Measurements from ENCODE around the gene BAIAP3. TPM values are rescaled to one million over a fixed set of nuclear protein-coding genes. Genes with fewer than 3 reads are reported as not detected.

Gene BAIAP3
- polyA plus RNA-seq, 3 donors = 5.9 to 7.8 (median 7.0) TPM

GRCh38 chr16:1389762-1390161 is 56.3 kb downstream of the BAIAP3 start:
- DNase-seq = no peak

GRCh38 chr16:1390239-1390779 is 56.9 kb downstream of the BAIAP3 start:
- no peak for DNase-seq

GRCh38 chr16:1392826-1393225 is 59.4 kb downstream of the BAIAP3 start:
- no peak for DNase-seq

GRCh38 chr16:1393613-1394176 is 60.2 kb downstream of the BAIAP3 start:
- DNase-seq = no peak

- no peak for DNase-seq
Measured at GRCh38 chr16:1394367-1394951, 61.0 kb downstream of the BAIAP3 start.

GRCh38 chr16:1395444-1396031 is 62.1 kb downstream of the BAIAP3 start:
- DNase-seq = no peak

- no peak for DNase-seq
Measured at GRCh38 chr16:1397779-1398178, 64.3 kb downstream of the BAIAP3 start.

- no peak for DNase-seq
Measured at GRCh38 chr16:1398351-1398750, 64.9 kb downstream of the BAIAP3 start.

Other genes with a start within 250 kb of the BAIAP3 start
- under 1 TPM in 1 of 3 donors, not detected in 2; 0.06 TPM for gene C1QTNF8, start 237.4 kb upstream of the BAIAP3 start, polyA plus RNA-seq (ENCODE audit: insufficient read length in 3 of 3)
- 10 to 100 TPM; 27.6 to 32.8 (median 28.7) TPM for gene CACNA1H, start 180.5 kb upstream of the BAIAP3 start, polyA plus RNA-seq (ENCODE audit: insufficient read length in 3 of 3)
- gene TPSG1, start 108.4 kb upstream of the BAIAP3 start, polyA plus RNA-seq (ENCODE audit: insufficient read length in 3 of 3) = 1 to 10 TPM in 2 of 3 donors, under 1 TPM in 1; 0.93 to 2.3 (median 1.1) TPM
- under 1 TPM in 2 of 3 donors, not detected in 1; 0.19 to 0.22 TPM for gene TPSB2, start 103.5 kb upstream of the BAIAP3 start, polyA plus RNA-seq (ENCODE audit: insufficient read length in 3 of 3)
- gene TPSAB1, start 92.9 kb upstream of the BAIAP3 start, polyA plus RNA-seq (ENCODE audit: insufficient read length in 3 of 3) = under 1 TPM in 1 of 3 donors, not detected in 2; 0.38 TPM
- under 1 TPM in 1 of 3 donors, not detected in 2; 0.32 TPM for gene TPSD1, start 77.6 kb upstream of the BAIAP3 start, polyA plus RNA-seq (ENCODE audit: insufficient read length in 3 of 3)
- gene UBE2I, start 24.0 kb upstream of the BAIAP3 start, polyA plus RNA-seq (ENCODE audit: insufficient read length in 3 of 3) = 100 to 1,000 TPM; 147 to 171 (median 165) TPM
- 10 to 100 TPM; 49.9 to 66.4 (median 61.6) TPM for gene TSR3, start 18.2 kb downstream of the BAIAP3 start, polyA plus RNA-seq (ENCODE audit: insufficient read length in 3 of 3)
- gene GNPTG, start 18.3 kb downstream of the BAIAP3 start, polyA plus RNA-seq (ENCODE audit: insufficient read length in 3 of 3) = 10 to 100 TPM; 68.7 to 72.9 (median 72.4) TPM
- gene UNKL, start 81.1 kb downstream of the BAIAP3 start, polyA plus RNA-seq (ENCODE audit: insufficient read length in 3 of 3) = 10 to 100 TPM; 15.5 to 24.9 (median 24.1) TPM
- gene UQCC4, start 87.1 kb downstream of the BAIAP3 start, polyA plus RNA-seq (ENCODE audit: insufficient read length in 3 of 3) = 10 to 100 TPM; 12.9 to 17.7 (median 14.6) TPM
- under 1 TPM in 2 of 3 donors, not detected in 1; 0.21 to 0.25 TPM for gene PERCC1, start 97.4 kb downstream of the BAIAP3 start, polyA plus RNA-seq (ENCODE audit: insufficient read length in 3 of 3)
- 1 to 10 TPM; 2.3 to 4.4 (median 3.9) TPM for gene CCDC154, start 110.9 kb downstream of the BAIAP3 start, polyA plus RNA-seq (ENCODE audit: insufficient read length in 3 of 3)
- gene CLCN7, start 141.4 kb downstream of the BAIAP3 start, polyA plus RNA-seq (ENCODE audit: insufficient read length in 3 of 3) = 10 to 100 TPM; 53.4 to 61.1 (median 59.1) TPM
- not detected for gene PTX4, start 155.3 kb downstream of the BAIAP3 start, polyA plus RNA-seq (ENCODE audit: insufficient read length in 3 of 3)
- 10 to 100 TPM; 42.3 to 47.9 (median 43.6) TPM for gene TELO2, start 159.7 kb downstream of the BAIAP3 start, polyA plus RNA-seq (ENCODE audit: insufficient read length in 3 of 3)
- gene TMEM204, start 200.0 kb downstream of the BAIAP3 start, polyA plus RNA-seq (ENCODE audit: insufficient read length in 3 of 3) = 10 to 100 TPM; 17.6 to 25.8 (median 24.7) TPM